ENCODE results near the gene LCN1.

LCN1 gene

GRCh38 chr9:135555910-135556309 lies 34.7 kb downstream of the LCN1 start:
- Histone ChIP-seq H3K56ac (ENCODE audit: low read length) (no peak overlapping the region), H2AK5ac (ENCODE audit: low read length) (no peak overlapping the region), H3K4me2 (ENCODE audit: low read length) (no peak overlapping the region), H3K4me3 (ENCODE audit: low read length) (no peak overlapping the region), H4K5ac (ENCODE audit: low read length) (no peak overlapping the region), H3K79me1 (ENCODE audit: low read length) (no peaks in the 10 kb centered on the region), H3K9ac (ENCODE audit: low read length) (no peak overlapping the region), H3K18ac (ENCODE audit: low read length) (no peak overlapping the region), H4K8ac (ENCODE audit: low read depth, low read length) (no peak overlapping the region), H2BK120ac (ENCODE audit: low read depth, low read length) (no peak overlapping the region), H3K4ac (ENCODE audit: low read depth, low read length) (no peak overlapping the region), H2BK5ac (ENCODE audit: low read length) (no peak overlapping the region), H3K36me3 (ENCODE audit: control insufficient read depth, insufficient read depth, low read length) (no peaks in the 10 kb centered on the region), H3K27ac (ENCODE audit: low read depth, low read length) (no peak overlapping the region), H3K27me3 (ENCODE audit: insufficient read depth, low read length, poor library complexity) (no peaks in the 10 kb centered on the region), H3K23ac (ENCODE audit: low read length) (no peak overlapping the region), H3K4me1 (ENCODE audit: control insufficient read depth, low read depth, low read length) (no peaks in the 10 kb centered on the region), H3K79me2 (ENCODE audit: control insufficient read depth, insufficient read depth, low read length) (no peaks in the 10 kb centered on the region), H2BK15ac (replicated peaks; ENCODE audit: low read depth) (no peak overlapping the region)
- no CpG with 5 or more reads among the region's 16 CpGs for WGBS (ENCODE audit: extremely low coverage, insufficient coverage, low lambda C conversion rate)
- DNase-seq = no peak

- no CpG with 5 or more reads among the region's 11 CpGs for WGBS (ENCODE audit: extremely low coverage, insufficient coverage, low lambda C conversion rate)
- Histone ChIP-seq H3K4me2 (ENCODE audit: low read length) (no peak overlapping the region), H3K4me1 (ENCODE audit: control insufficient read depth, low read depth, low read length) (no peaks in the 10 kb centered on the region), H4K5ac (ENCODE audit: low read length) (no peak overlapping the region), H3K18ac (ENCODE audit: low read length) (no peak overlapping the region), H3K27me3 (ENCODE audit: insufficient read depth, low read length, poor library complexity) (no peaks in the 10 kb centered on the region), H2AK5ac (ENCODE audit: low read length) (no peak overlapping the region), H3K27ac (ENCODE audit: low read depth, low read length) (no peak overlapping the region), H3K23ac (ENCODE audit: low read length) (no peak overlapping the region), H3K4ac (ENCODE audit: low read depth, low read length) (no peak overlapping the region), H4K8ac (ENCODE audit: low read depth, low read length) (no peak overlapping the region), H3K36me3 (ENCODE audit: control insufficient read depth, insufficient read depth, low read length) (no peaks in the 10 kb centered on the region), H3K79me2 (ENCODE audit: control insufficient read depth, insufficient read depth, low read length) (no peaks in the 10 kb centered on the region), H3K9ac (ENCODE audit: low read length) (no peak overlapping the region), H3K4me3 (ENCODE audit: low read length) (no peak overlapping the region), H3K56ac (ENCODE audit: low read length) (no peak overlapping the region), H2BK5ac (ENCODE audit: low read length) (no peak overlapping the region), H2BK15ac (replicated peaks; ENCODE audit: low read depth) (no peak overlapping the region), H3K79me1 (ENCODE audit: low read length) (no peaks in the 10 kb centered on the region), H2BK120ac (ENCODE audit: low read depth, low read length) (no peak overlapping the region)
- peak; percentile 35 for DNase-seq
Observed at GRCh38 chr9:135559606-135560005, 38.4 kb downstream of the LCN1 start.

- H3K27ac ChIP-seq (ENCODE audit: low read depth, low read length) = no peak within 1 kb of the TSS
- H4K5ac ChIP-seq (ENCODE audit: low read length) = no peak within 1 kb of the TSS
- H3K4me2 ChIP-seq (ENCODE audit: low read length) = no peak within 1 kb of the TSS
- H3K4me3 ChIP-seq (ENCODE audit: low read length) = no peak within 1 kb of the TSS
- H2BK120ac ChIP-seq (ENCODE audit: low read depth, low read length) = no peak within 1 kb of the TSS
- no peak within 1 kb of the TSS for H3K23ac ChIP-seq (ENCODE audit: low read length)
- no peak within 1 kb of the TSS for H4K8ac ChIP-seq (ENCODE audit: low read depth, low read length)
- H3K36me3 ChIP-seq (ENCODE audit: control insufficient read depth, insufficient read depth, low read length) = no peaks in the 10 kb centered on the region
- H3K4me1 ChIP-seq (ENCODE audit: control insufficient read depth, low read depth, low read length) = no peaks in the 10 kb centered on the region
- H2AK5ac ChIP-seq (ENCODE audit: low read length) = no peak within 1 kb of the TSS
- no peak within 1 kb of the TSS for H3K4ac ChIP-seq (ENCODE audit: low read depth, low read length)
- no peaks in the 10 kb centered on the region for H3K79me2 ChIP-seq (ENCODE audit: control insufficient read depth, insufficient read depth, low read length)
- no peaks in the 10 kb centered on the region for H3K27me3 ChIP-seq (ENCODE audit: insufficient read depth, low read length, poor library complexity)
- H2BK15ac ChIP-seq (replicated peaks; ENCODE audit: low read depth) = no peak within 1 kb of the TSS
- no peak within 1 kb of the TSS for H3K9ac ChIP-seq (ENCODE audit: low read length)
- H3K79me1 ChIP-seq (ENCODE audit: low read length) = no peaks in the 10 kb centered on the region
- no peak for DNase-seq
- H2BK5ac ChIP-seq (ENCODE audit: low read length) = no peak within 1 kb of the TSS
- WGBS (ENCODE audit: extremely low coverage, insufficient coverage, low lambda C conversion rate) = no CpG with 5 or more reads among the region's 20 CpGs
- no peak within 1 kb of the TSS for H3K56ac ChIP-seq (ENCODE audit: low read length)
- no peak within 1 kb of the TSS for H3K18ac ChIP-seq (ENCODE audit: low read length)
Observed at GRCh38 chr9:135561391-135562234, 40.4 kb downstream of the LCN1 start, which contains the start of gene PAEP. TSS of gene PAEP (plus strand) at chr9:135561756.

- Histone ChIP-seq H2BK120ac (ENCODE audit: low read depth, low read length) (no peak overlapping the region), H3K56ac (ENCODE audit: low read length) (no peak overlapping the region), H3K4ac (ENCODE audit: low read depth, low read length) (no peak overlapping the region), H4K5ac (ENCODE audit: low read length) (no peak overlapping the region), H3K4me1 (ENCODE audit: control insufficient read depth, low read depth, low read length) (no peaks in the 10 kb centered on the region), H3K9ac (ENCODE audit: low read length) (no peak overlapping the region), H3K36me3 (ENCODE audit: control insufficient read depth, insufficient read depth, low read length) (no peaks in the 10 kb centered on the region), H2BK5ac (ENCODE audit: low read length) (no peak overlapping the region), H3K27me3 (ENCODE audit: insufficient read depth, low read length, poor library complexity) (no peaks in the 10 kb centered on the region), H3K79me2 (ENCODE audit: control insufficient read depth, insufficient read depth, low read length) (no peaks in the 10 kb centered on the region), H4K8ac (ENCODE audit: low read depth, low read length) (no peak overlapping the region), H3K18ac (ENCODE audit: low read length) (no peak overlapping the region), H2BK15ac (replicated peaks; ENCODE audit: low read depth) (no peak overlapping the region), H3K27ac (ENCODE audit: low read depth, low read length) (no peak overlapping the region), H2AK5ac (ENCODE audit: low read length) (no peak overlapping the region), H3K79me1 (ENCODE audit: low read length) (no peaks in the 10 kb centered on the region), H3K4me2 (ENCODE audit: low read length) (no peak overlapping the region), H3K23ac (ENCODE audit: low read length) (no peak overlapping the region), H3K4me3 (ENCODE audit: low read length) (no peak overlapping the region)
- WGBS (ENCODE audit: extremely low coverage, insufficient coverage, low lambda C conversion rate) = no CpG with 5 or more reads among the region's 17 CpGs
- no peak for DNase-seq
Observed at GRCh38 chr9:135562235-135562745, 41.0 kb downstream of the LCN1 start.

GRCh38 chr9:135563039-135563476 lies 41.8 kb downstream of the LCN1 start:
- DNase-seq = no peak

More at GRCh38 chr9:135563039-135563476, 41.8 kb downstream of the LCN1 start:
- Histone ChIP-seq H3K27ac (ENCODE audit: low read depth, low read length) (no peak overlapping the region), H3K4me1 (ENCODE audit: control insufficient read depth, low read depth, low read length) (no peaks in the 10 kb centered on the region), H3K4me3 (ENCODE audit: low read length) (no peak overlapping the region), H3K56ac (ENCODE audit: low read length) (no peak overlapping the region), H4K5ac (ENCODE audit: low read length) (no peak overlapping the region), H3K4ac (ENCODE audit: low read depth, low read length) (no peak overlapping the region), H4K8ac (ENCODE audit: low read depth, low read length) (no peak overlapping the region), H3K18ac (ENCODE audit: low read length) (no peak overlapping the region), H3K36me3 (ENCODE audit: control insufficient read depth, insufficient read depth, low read length) (no peaks in the 10 kb centered on the region), H3K23ac (ENCODE audit: low read length) (no peak overlapping the region), H3K9ac (ENCODE audit: low read length) (no peak overlapping the region), H3K79me2 (ENCODE audit: control insufficient read depth, insufficient read depth, low read length) (no peaks in the 10 kb centered on the region), H2BK5ac (ENCODE audit: low read length) (no peak overlapping the region), H3K27me3 (ENCODE audit: insufficient read depth, low read length, poor library complexity) (no peaks in the 10 kb centered on the region), H2BK120ac (ENCODE audit: low read depth, low read length) (no peak overlapping the region), H2BK15ac (replicated peaks; ENCODE audit: low read depth) (no peak overlapping the region), H3K79me1 (ENCODE audit: low read length) (no peaks in the 10 kb centered on the region), H2AK5ac (ENCODE audit: low read length) (no peak overlapping the region), H3K4me2 (ENCODE audit: low read length) (no peak overlapping the region)
- no CpG with 5 or more reads among the region's 1 CpG for WGBS (ENCODE audit: extremely low coverage, insufficient coverage, low lambda C conversion rate)

All from mesendoderm (in vitro differentiated cells).